Smooth muscle cell (in vitro differentiated cells): ENCODE data around the gene TCF19. TPM values are rescaled to one million over a fixed set of nuclear protein-coding genes. Genes with fewer than 3 reads are reported as not detected.

Experiments used
- DNase-seq: peaks from one replicate; lab custom pipeline; 2025; ENCODE audit not compliant: unreplicated experiment; lab: John Stamatoyannopoulos, UW
- H2AFZ ChIP-seq: fragments of 200-600 bp; sonication (generic); 2 replicates; pipeline ENCODE4 v1.6.0; 2016; ENCODE audit warnings: antibody characterized with exemption, low read depth, mild to moderate bottlenecking
- H3F3A ChIP-seq: fragments of 200-600 bp; sonication (generic); 2 replicates; pipeline ENCODE4 v1.6.0; 2017; ENCODE audit warnings: antibody characterized with exemption, low read depth
- H3K27ac ChIP-seq: fragments of 200-600 bp; sonication (generic); 2 replicates; pipeline ENCODE4 v1.5.1; 2016; ENCODE audit warnings: low read depth, mild to moderate bottlenecking
- H3K27me3 ChIP-seq: fragments of 200-600 bp; sonication (generic); 2 replicates; pipeline ENCODE4 v1.6.1; 2016; ENCODE audit warnings: low read depth, mild to moderate bottlenecking
- H3K36me3 ChIP-seq: fragments of 200-600 bp; sonication (generic); 2 replicates; pipeline ENCODE4 v1.5.1; 2016; ENCODE audit warnings: low read depth
- H3K4me1 ChIP-seq: fragments of 200-600 bp; sonication (generic); 2 replicates; pipeline ENCODE4 v1.5.1; 2016; ENCODE audit warnings: low read depth
- H3K4me2 ChIP-seq: fragments of 200-600 bp; sonication (generic); 2 replicates; pipeline ENCODE4 v1.6.0; 2016; ENCODE audit warnings: mild to moderate bottlenecking
- H3K4me3 ChIP-seq: fragments of 200-600 bp; sonication (generic); 2 replicates; pipeline ENCODE4 v1.5.1; 2016; ENCODE audit warnings: mild to moderate bottlenecking
- H3K79me2 ChIP-seq: fragments of 200-600 bp; sonication (generic); 2 replicates; pipeline ENCODE4 v1.6.0; 2016; ENCODE audit warnings: low read depth, mild to moderate bottlenecking
- H3K9ac ChIP-seq: fragments of 200-600 bp; sonication (generic); 2 replicates; pipeline ENCODE4 v1.6.0; 2016; ENCODE audit warnings: low read depth
- H3K9me3 ChIP-seq: fragments of 200-600 bp; sonication (generic); replicated peaks from 2 replicates; pipeline ENCODE4 v1.5.1; 2016; ENCODE audit warnings: low read depth
- H4K20me1 ChIP-seq: fragments of 200-600 bp; sonication (generic); 2 replicates; pipeline ENCODE4 v1.6.0; 2016; ENCODE audit warnings: low read depth
- CTCF ChIP-seq: fragments of 200-600 bp; sonication (generic); IDR thresholded peaks from 2 replicates; pipeline ENCODE4 v1.5.1; 2017; ENCODE audit warnings: borderline replicate concordance, mild to moderate bottlenecking, antibody characterized with exemption; ENCODE audit not compliant: insufficient read depth, poor library complexity, severe bottlenecking
- WGBS: methylation state at CpG from one replicate; pipeline ENCODE4 v1.1.7; 2016; ENCODE audit warnings: low lambda C conversion rate; 5-methylcytosine and 5-hydroxymethylcytosine counted together
- polyA plus RNA-seq: library from polyadenylated mRNA; unstranded; fragments of >200 nt; fragmentation: Nextera tagmentation; extraction: Ambion mirVana; gene quantifications from 2 replicates; pipeline ENCODE4 v1.2.1, GENCODE V29; 2016
- total RNA-seq: library from RNA; depleted of rRNA; stranded (reverse); fragments of >200 nt; gene quantifications from 2 replicates; pipeline ENCODE4 v1.2.3, GENCODE V29; 2014

Gene TCF19
- total and polyA plus RNA-seq, 2 experiments from 2014 or later, result 7.8 to 10.5 TPM

- no peaks in the 10 kb centered on the region for H3K9me3 ChIP-seq
- H3K27me3 ChIP-seq, result peaks cover 27% of the 10 kb centered on the region
- H3K4me1 ChIP-seq, result peaks cover 6% of the 10 kb centered on the region
- H3K4me3 ChIP-seq, result no peak overlapping the region
- H3F3A ChIP-seq, result no peaks in the 10 kb centered on the region
- H3K27ac ChIP-seq, result no peak overlapping the region
- no peak for DNase-seq
- no peaks in the 10 kb centered on the region for H3K36me3 ChIP-seq
- 62% methylated on average over 5 of the region's 5 CpGs for WGBS
- TF ChIP-seq CTCF, result no peak
- H3K9ac ChIP-seq, result no peak overlapping the region
- H2AFZ ChIP-seq, result no peak overlapping the region
- H3K79me2 ChIP-seq, result no peaks in the 10 kb centered on the region
- no peak overlapping the region for H3K4me2 ChIP-seq
- no peaks in the 10 kb centered on the region for H4K20me1 ChIP-seq
These were observed 14.6 kb downstream of the TCF19 start for GRCh38 chr6:31172973-31173384.

- Histone ChIP-seq H4K20me1 (no peaks in the 10 kb centered on the region), H3K4me1 (peaks cover 6% of the 10 kb centered on the region), H3K9me3 (no peaks in the 10 kb centered on the region), H3K36me3 (no peaks in the 10 kb centered on the region), H3K79me2 (no peaks in the 10 kb centered on the region), H3K27ac (no peak overlapping the region), H3F3A (no peaks in the 10 kb centered on the region), H2AFZ (no peak overlapping the region), H3K9ac (no peak overlapping the region), H3K4me2 (no peak overlapping the region), H3K4me3 (no peak overlapping the region), H3K27me3 (peaks cover 24% of the 10 kb centered on the region)
- no peak for DNase-seq
- 42% methylated on average over 3 of the region's 3 CpGs for WGBS
- no peak for TF ChIP-seq CTCF
These were observed 15.0 kb downstream of the TCF19 start for GRCh38 chr6:31173406-31173805.

- no peaks in the 10 kb centered on the region for H3K9me3 ChIP-seq
- 91% methylated on average over 5 of the region's 5 CpGs for WGBS
- no peaks in the 10 kb centered on the region for H3K79me2 ChIP-seq
- H3K4me1 ChIP-seq, result peaks cover 6% of the 10 kb centered on the region
- H4K20me1 ChIP-seq, result no peaks in the 10 kb centered on the region
- no peak for DNase-seq
- no peaks in the 10 kb centered on the region for H3F3A ChIP-seq
- H3K36me3 ChIP-seq, result no peaks in the 10 kb centered on the region
- no peak overlapping the region for H3K27ac ChIP-seq
- no peak for TF ChIP-seq CTCF
- peaks cover 15% of the 10 kb centered on the region for H3K27me3 ChIP-seq
- H3K4me2 ChIP-seq, result no peak overlapping the region
- H2AFZ ChIP-seq, result no peak overlapping the region
- no peak overlapping the region for H3K4me3 ChIP-seq
- no peak overlapping the region for H3K9ac ChIP-seq
These were observed 16.0 kb downstream of the TCF19 start for GRCh38 chr6:31174378-31174777.

- Histone ChIP-seq H3K4me1 (peaks cover 6% of the 10 kb centered on the region), H3F3A (no peaks in the 10 kb centered on the region), H4K20me1 (no peaks in the 10 kb centered on the region), H3K79me2 (no peaks in the 10 kb centered on the region), H3K4me3 (no peak overlapping the region), H3K4me2 (no peak overlapping the region), H3K27ac (no peak overlapping the region), H3K9ac (no peak overlapping the region), H3K9me3 (no peaks in the 10 kb centered on the region), H2AFZ (no peak overlapping the region), H3K27me3 (no peaks in the 10 kb centered on the region), H3K36me3 (no peaks in the 10 kb centered on the region)
- WGBS, result 78% methylated on average over 3 of the region's 3 CpGs
- no peak for DNase-seq
- TF ChIP-seq CTCF, result no peak
These were observed 17.6 kb downstream of the TCF19 start for GRCh38 chr6:31175971-31176370.
